HG03469 (cell line): Measurements from ENCODE around the gene MAML1.
A peak's percentile ranks its signal among the peaks of the same experiment; 100 is the strongest.

Experiments
- ATAC-seq: cut with Tn5 transposase; IDR thresholded peaks from one replicate; pipeline ENCODE4 v1.9.1; 2021; ENCODE audit warnings: mild to moderate bottlenecking, moderate library complexity, moderate number of reproducible peaks; ENCODE audit not compliant: unreplicated experiment

The MAML1 gene

GRCh38 chr5:179819296-179820126, 86.9 kb downstream of the MAML1 start:
- ATAC-seq = no peak

DNA sequence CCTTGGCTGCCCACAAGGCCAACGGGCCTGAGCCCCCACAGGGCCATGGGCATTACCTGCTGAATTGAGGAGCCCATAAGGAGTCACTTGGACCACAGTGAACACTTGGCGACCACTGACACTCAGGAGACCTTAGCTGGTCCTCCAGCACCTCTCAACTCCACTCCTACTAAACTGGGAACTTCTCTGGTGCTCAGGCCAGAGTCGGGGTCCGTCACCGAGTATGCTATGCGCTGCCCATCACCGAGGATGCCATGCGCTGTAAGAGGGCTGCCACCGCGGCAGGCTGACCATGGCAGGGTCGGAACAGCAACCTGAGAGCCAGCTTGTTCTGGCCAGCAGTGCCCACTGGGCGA, 87.5 kb downstream of the MAML1 start:
- no peak for ATAC-seq

DNA sequence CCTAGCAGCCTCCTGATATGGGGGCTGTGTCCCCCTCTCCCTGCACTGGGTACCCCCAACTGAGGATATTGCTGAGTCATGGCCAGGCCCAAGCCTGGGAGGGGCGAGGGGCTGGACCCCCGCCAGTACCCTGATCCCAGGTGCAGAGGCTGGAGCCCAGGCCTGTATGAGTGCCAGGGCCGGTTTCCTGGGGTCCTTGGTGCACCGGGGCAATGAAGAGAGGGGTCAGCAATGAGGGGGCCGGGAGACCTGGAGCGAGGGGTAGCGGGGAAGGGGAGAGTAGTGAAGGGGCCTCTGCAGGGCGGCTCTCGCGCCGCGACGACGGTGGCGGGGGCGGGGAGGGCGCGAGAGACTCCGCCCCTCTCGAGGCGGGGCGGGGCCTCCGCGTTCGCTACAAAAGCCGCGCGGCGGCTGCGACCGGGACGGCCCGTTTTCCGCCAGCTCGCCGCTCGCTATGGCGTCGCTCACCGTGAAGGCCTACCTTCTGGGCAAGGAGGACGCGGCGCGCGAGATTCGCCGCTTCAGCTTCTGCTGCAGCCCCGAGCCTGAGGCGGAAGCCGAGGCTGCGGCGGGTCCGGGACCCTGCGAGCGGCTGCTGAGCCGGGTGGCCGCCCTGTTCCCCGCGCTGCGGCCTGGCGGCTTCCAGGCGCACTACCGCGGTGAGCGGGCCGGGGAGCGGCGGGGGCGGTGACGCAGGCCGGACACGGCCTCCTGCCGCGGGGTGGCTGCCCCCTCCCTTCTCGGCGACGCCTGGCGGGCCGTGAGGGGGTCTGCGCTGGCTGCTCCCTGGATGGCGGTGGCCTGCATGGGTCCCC, 88.1 kb downstream of the MAML1 start, which contains the start of gene SQSTM1:
SQSTM1 (plus strand) TSS at position 423 of the 815 bp plus-strand sequence; CDS start at position 455, 32 bp downstream.
- peak; percentile 33 for ATAC-seq

- peak; percentile 26 for ATAC-seq
Measured at GRCh38 chr5:179821298-179822058, 88.9 kb downstream of the MAML1 start.

GRCh38 chr5:179822059-179822432, 89.4 kb downstream of the MAML1 start:
- no peak for ATAC-seq

- ATAC-seq = no peak
Measured at GRCh38 chr5:179822444-179822990, 89.9 kb downstream of the MAML1 start.

GRCh38 chr5:179823937-179824744, 91.5 kb downstream of the MAML1 start:
- no peak for ATAC-seq

GRCh38 chr5:179824745-179825112, 92.1 kb downstream of the MAML1 start:
- ATAC-seq = no peak

DNA sequence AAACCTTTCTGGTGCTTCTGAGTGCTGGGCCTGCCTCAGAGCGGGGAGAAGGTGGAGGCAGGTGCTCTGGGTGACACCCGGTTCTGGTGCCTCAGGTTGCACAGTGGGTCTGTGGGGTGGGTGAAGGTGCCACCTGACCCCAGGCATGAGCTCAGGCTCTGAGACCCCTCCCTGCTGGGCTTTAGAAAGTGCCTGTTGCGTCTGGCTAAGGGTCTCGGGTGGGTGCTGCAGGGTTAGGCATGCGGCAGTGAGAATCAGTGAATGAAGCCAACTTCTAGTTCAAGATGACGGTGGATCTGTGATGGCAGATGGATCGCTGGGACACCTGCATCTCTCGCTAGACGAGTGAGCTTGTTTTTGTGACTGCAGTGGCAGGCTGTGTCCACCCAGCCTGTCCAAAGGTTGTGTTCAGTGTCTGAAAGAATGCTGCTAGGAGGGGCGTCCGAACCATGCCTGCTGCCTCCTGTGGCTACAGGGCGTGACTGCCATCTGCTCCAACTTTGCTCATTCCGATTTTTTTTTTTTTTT, 93.1 kb downstream of the MAML1 start:
- ATAC-seq = no peak
